Measurements from ENCODE around the gene ARID5B. TPM values are rescaled to one million over a fixed set of nuclear protein-coding genes. Genes with fewer than 3 reads are reported as not detected.
A peak's percentile ranks its signal among the peaks of the same experiment; 100 is the strongest.

ARID5B gene
- total RNA-seq, 1 experiment from 2014 or later, result 168 TPM

GRCh38 chr10:62008946-62009345 lies 107.4 kb downstream of the ARID5B start:
- H3K36me3 Mint-ChIP-seq (ENCODE audit: insufficient read depth, unreplicated experiment), result peaks cover 100% of the 10 kb centered on the region
- H3K27ac Mint-ChIP-seq (ENCODE audit: unreplicated experiment), result peak overlapping the region; percentile 46
- H3K27me3 ChIP-seq (replicated peaks; ENCODE audit: control insufficient read depth, insufficient read depth, low read length), result no peaks in the 10 kb centered on the region
- H3K9me3 Mint-ChIP-seq (ENCODE audit: unreplicated experiment), result no peaks in the 10 kb centered on the region
- BruUV-seq (replicated peaks), result no TSS peak
- H3K4me1 Mint-ChIP-seq (ENCODE audit: low read depth, unreplicated experiment), result peaks cover 73% of the 10 kb centered on the region
- no peak for DNase-seq
- H3K4me3 ChIP-seq (ENCODE audit: low read depth, low read length), result no peak overlapping the region
- no peak for TF ChIP-seq CTCF (IDR thresholded peaks at IDR 0.05; ENCODE audit: insufficient read depth in 1 of 2, low read depth in 1 of 2, low read length in 1 of 2, severe bottlenecking in 1 of 2, unreplicated experiment in 1 of 2)
- intact Hi-C loops (cut with micrococcal nuclease; ENCODE audit: unreplicated experiment), result no loop called here
- POLR2A ChIA-PET, result no interaction called here
- peaks cover 8% of the 10 kb centered on the region; the same call in 1 of the 2 replicates for H3K36me3 ChIP-seq (ENCODE audit: control insufficient read depth, insufficient read depth, low read length)
- H3K27me3 Mint-ChIP-seq (ENCODE audit: insufficient read depth, unreplicated experiment), result no peaks in the 10 kb centered on the region
- no peak overlapping the region for H3K4me3 Mint-ChIP-seq (ENCODE audit: unreplicated experiment)
- H3K9me3 ChIP-seq, result no peaks in the 10 kb centered on the region
- CTCF ChIA-PET, result no interaction called here
- H3K4me1 ChIP-seq, result peaks cover 43% of the 10 kb centered on the region

DNA sequence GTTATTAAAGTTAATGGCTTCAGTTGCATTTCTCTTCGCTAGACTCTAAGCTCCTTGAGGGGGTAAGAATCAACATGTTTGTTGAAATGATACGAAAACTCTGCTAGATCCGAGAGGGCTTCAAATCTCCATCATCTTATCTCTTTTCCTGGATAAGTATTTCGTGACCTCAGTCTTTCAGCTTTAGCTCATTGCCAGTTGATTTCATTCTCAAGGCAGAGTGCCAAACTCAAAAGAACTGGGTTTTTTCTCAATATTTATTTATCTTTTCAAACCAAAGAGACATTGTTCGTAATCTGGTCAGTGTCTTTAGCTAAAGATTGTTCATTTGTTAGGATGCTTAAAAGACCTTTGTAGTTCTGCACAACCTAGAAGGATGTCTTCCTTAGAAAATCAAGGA lies 108.9 kb downstream of the ARID5B start:
- Mint-ChIP-seq H3K36me3 (ENCODE audit: insufficient read depth, unreplicated experiment) (peaks cover 97% of the 10 kb centered on the region), H3K4me1 (ENCODE audit: low read depth, unreplicated experiment) (peaks cover 69% of the 10 kb centered on the region), H3K27me3 (ENCODE audit: insufficient read depth, unreplicated experiment) (no peaks in the 10 kb centered on the region), H3K9me3 (ENCODE audit: unreplicated experiment) (no peaks in the 10 kb centered on the region), H3K27ac (ENCODE audit: unreplicated experiment) (peak overlapping the region; percentile 48), H3K4me3 (ENCODE audit: unreplicated experiment) (no peak overlapping the region)
- H3K9me3 ChIP-seq, result no peaks in the 10 kb centered on the region
- no peak overlapping the region for H3K4me3 ChIP-seq (ENCODE audit: low read depth, low read length)
- intact Hi-C loops (cut with micrococcal nuclease; ENCODE audit: unreplicated experiment), result no loop called here
- peaks cover 10% of the 10 kb centered on the region; the same call in 1 of the 2 replicates for H3K36me3 ChIP-seq (ENCODE audit: control insufficient read depth, insufficient read depth, low read length)
- DNase-seq, result no peak
- ChIA-PET POLR2A (no interaction called here), CTCF (no interaction called here)
- BruUV-seq (replicated peaks), result no TSS peak
- H3K27me3 ChIP-seq (replicated peaks; ENCODE audit: control insufficient read depth, insufficient read depth, low read length), result no peaks in the 10 kb centered on the region
- TF ChIP-seq CTCF (IDR thresholded peaks at IDR 0.05; ENCODE audit: insufficient read depth in 1 of 2, low read depth in 1 of 2, low read length in 1 of 2, severe bottlenecking in 1 of 2, unreplicated experiment in 1 of 2), result no peak
- H3K4me1 ChIP-seq, result peaks cover 43% of the 10 kb centered on the region

DNA sequence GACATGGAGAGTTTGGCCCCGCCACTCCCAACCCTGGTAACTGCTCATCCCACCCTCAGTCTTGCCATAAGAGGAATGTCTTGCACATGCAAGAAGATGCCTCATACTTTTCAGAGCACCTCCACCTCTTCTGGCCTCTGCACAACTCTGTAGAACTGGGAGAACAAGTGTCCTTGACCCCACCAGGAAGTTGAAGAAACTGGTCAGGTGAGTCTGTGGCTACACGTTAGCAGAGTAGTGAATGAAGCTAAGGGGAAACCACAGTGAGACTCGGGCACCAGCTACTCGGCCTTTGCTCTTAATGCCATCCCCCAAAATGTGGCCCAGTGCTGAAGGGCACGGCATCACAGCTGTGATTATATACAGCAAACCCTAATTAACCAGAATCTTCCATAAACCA lies 110.1 kb downstream of the ARID5B start:
- no TSS peak for BruUV-seq (replicated peaks)
- Mint-ChIP-seq H3K27me3 (ENCODE audit: insufficient read depth, unreplicated experiment) (no peaks in the 10 kb centered on the region), H3K9me3 (ENCODE audit: unreplicated experiment) (no peaks in the 10 kb centered on the region), H3K36me3 (ENCODE audit: insufficient read depth, unreplicated experiment) (peaks cover 97% of the 10 kb centered on the region), H3K4me3 (ENCODE audit: unreplicated experiment) (no peak overlapping the region), H3K4me1 (ENCODE audit: low read depth, unreplicated experiment) (peaks cover 75% of the 10 kb centered on the region), H3K27ac (ENCODE audit: unreplicated experiment) (peak overlapping the region; percentile 48)
- TF ChIP-seq CTCF (IDR thresholded peaks at IDR 0.05; ENCODE audit: insufficient read depth in 1 of 2, low read depth in 1 of 2, low read length in 1 of 2, severe bottlenecking in 1 of 2, unreplicated experiment in 1 of 2), result no peak
- POLR2A ChIA-PET, result interaction anchor here (0.6 to 0.9 kb wide), 4 partner anchors 10 to 893 kb away, joined by 4 to 5 read pairs (median 4); no protein-coding TSS in a partner anchor
- peak; percentile 59 to 62 for DNase-seq
- CTCF ChIA-PET, result interaction anchor here (0.6 kb wide), 1 partner anchor 261 kb away, joined by 3 read pairs; no protein-coding TSS in a partner anchor
- H3K36me3 ChIP-seq (ENCODE audit: control insufficient read depth, insufficient read depth, low read length), result peaks cover 11% of the 10 kb centered on the region; the same call in 1 of the 2 replicates
- peaks cover 54% of the 10 kb centered on the region for H3K4me1 ChIP-seq
- H3K27me3 ChIP-seq (replicated peaks; ENCODE audit: control insufficient read depth, insufficient read depth, low read length), result no peaks in the 10 kb centered on the region
- no peak overlapping the region for H3K4me3 ChIP-seq (ENCODE audit: low read depth, low read length)
- no peaks in the 10 kb centered on the region for H3K9me3 ChIP-seq
- intact Hi-C loops (cut with micrococcal nuclease; ENCODE audit: unreplicated experiment), result no loop called here

All from Caco-2 (cell line).